GM13977 (cell line): ENCODE results near the gene YPEL1.

Experiments used
- DNase-seq: peaks from one replicate; pipeline ENCODE4 v3.0.0; 2012; ENCODE audit warnings: low spot score
- CTCF ChIP-seq: IDR thresholded peaks from 2 replicates; pipeline ENCODE4 v1.5.1; 2012; ENCODE audit warnings: mild to moderate bottlenecking, control low read depth; ENCODE audit not compliant: insufficient read depth; ENCODE audit errors: extremely low read depth, missing control alignments
- in situ Hi-C: fragments of 300-500 bp; cut with MboI; formaldehyde crosslinking; loops from one replicate; pipeline ENCODE4 v1.12.0; 2022; ENCODE audit warnings: low sequenced_read_pairs, low pct_unique_long_range_greater_than_20kb, mixed read lengths, inconsistent platforms; ENCODE audit not compliant: unreplicated experiment

The YPEL1 gene

GRCh38 chr22:21714059-21714770, 21.4 kb downstream of the YPEL1 start:
- in situ Hi-C loops: no loop called here

DNA sequence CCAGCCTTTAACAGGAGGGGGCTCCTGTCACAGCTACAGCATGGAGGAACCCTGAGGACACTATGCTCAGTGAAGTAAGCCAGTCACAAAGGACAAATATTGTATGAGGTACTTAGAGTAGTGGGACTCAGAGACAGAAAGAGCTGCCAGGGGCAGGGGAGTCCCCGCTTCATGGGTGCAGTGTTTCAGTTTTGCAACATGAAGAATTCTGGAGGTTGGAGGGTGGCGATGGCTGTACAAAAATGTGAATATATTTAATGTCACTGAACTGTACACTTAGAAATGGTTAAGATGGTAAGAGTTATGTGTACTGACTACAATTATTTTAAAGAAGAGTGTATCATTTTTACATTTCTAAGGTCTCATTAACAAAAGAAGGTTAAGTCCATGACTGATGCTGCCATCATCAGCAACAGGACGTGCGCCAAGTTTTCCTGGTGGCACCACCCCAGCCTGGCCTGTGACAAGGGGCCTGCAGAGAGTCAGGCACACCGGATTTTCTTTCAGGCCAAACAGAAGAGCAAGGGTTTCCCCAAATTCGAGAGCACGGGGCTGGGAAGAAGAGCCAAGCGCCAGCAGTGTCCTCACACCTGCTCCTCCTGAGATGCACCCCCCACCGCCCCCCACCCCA, 22.1 kb downstream of the YPEL1 start:
- TF ChIP-seq CTCF: no peak
- no peak for DNase-seq
- in situ Hi-C loops: no loop called here

More at GRCh38 chr22:21714059-21714770, 21.4 kb downstream of the YPEL1 start:
- no peak for TF ChIP-seq CTCF
- no peak for DNase-seq

DNA sequence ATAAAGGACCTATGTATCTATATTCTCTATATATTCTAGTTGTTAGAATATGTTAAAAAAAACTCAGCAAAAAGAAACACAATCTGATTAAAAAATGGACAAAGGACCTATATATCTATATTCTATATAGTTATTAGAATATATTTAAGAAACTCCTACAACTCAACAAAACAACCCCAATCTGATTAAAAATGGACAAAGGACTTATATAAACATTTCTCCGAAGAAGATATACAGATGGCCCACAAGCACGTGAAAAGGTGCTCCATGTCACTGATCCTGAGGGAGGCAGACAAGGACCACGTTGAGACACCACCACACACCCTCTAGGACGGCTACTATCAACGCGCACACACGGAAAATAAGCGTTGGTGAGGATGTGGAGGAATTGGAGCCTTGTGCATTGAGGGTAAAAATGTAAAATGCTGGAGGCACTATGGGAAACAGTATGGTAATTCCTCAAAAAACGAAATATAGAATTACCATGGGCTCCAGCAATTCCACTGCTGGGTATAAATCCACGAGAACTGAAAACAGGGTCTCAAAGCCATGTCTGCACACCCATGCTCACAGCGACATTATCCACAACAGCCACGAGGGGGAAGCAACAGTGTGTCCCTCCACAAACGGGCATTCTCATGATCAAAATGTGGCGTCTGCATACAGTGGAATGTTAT, 22.7 kb downstream of the YPEL1 start:
- peak; percentile 83 for DNase-seq
- in situ Hi-C loops: no loop called here
- peak; percentile 86 for TF ChIP-seq CTCF

GRCh38 chr22:21711851-21712250, 23.7 kb downstream of the YPEL1 start:
- TF ChIP-seq CTCF: no peak
- in situ Hi-C loops: no loop called here
- no peak for DNase-seq

GRCh38 chr22:21710156-21710555, 25.4 kb downstream of the YPEL1 start:
- DNase-seq: no peak
- TF ChIP-seq CTCF: no peak
- in situ Hi-C loops: no loop called here

- no peak for DNase-seq
- no peak for TF ChIP-seq CTCF
- in situ Hi-C loops: loop anchor here (10.0 kb wide), 1 partner anchor 235 kb away; no protein-coding TSS in a partner anchor
Measured at GRCh38 chr22:21709688-21710087, 25.9 kb downstream of the YPEL1 start.
